GM03348 (cell line): ENCODE results near the gene RNF180.

ENCODE experiments used
- DNase-seq: peaks from one replicate; pipeline ENCODE4 v3.0.0; 2012; ENCODE audit warnings: low spot score

RNF180 gene

GRCh38 chr5:64165500-64166200 lies at the start of gene RNF180:
Gene RNF180 (plus strand): TSS chr5:64165843. CDS start chr5:64200808, 34,965 bp downstream.
- peak; percentile 62 for DNase-seq

DNA sequence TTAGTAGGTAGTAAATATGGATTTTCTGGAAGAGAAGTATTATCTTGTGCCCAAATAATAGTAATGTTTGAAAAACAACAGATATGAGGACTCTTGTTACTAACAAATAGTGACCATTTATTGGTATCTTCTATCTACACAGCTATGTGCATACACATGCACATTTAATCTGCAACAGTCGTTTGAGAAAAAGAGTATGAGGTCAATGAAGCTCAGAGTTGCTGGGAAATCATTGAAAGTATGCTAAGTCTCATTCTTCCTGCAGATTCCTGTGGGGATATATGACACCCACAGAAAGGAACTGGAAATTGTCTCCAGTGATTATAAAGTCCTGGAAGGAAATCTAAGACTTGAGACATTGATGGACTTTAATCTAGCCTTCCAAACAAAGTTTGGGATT lies 40.1 kb upstream of the RNF180 start:
- no peak for DNase-seq

DNA sequence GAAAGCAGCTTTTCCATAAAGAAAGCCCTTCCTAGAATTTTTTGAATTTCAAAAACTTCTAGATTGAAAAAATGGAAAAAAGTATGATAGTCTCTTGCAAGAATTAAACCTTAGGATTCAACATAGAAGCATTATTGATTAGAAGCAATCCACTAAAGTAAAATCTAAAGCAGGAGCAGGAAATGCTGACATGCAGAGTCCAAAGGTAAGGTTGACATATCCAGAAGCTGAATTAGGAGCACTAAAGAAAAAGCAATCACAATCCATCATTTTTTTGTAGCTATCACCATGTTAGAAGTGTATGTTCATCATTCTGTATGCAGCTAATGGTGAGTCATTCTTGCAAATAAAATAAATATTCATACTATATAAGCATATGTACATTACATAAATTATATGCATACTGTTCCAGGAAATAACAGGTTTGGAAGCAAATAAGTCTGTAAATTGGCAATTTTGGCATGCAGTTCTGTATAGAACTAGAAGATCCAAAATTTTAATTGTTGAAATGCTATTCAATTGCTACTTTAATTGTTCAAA lies 39.4 kb upstream of the RNF180 start:
- DNase-seq = no peak

- DNase-seq = no peak
These were observed 25.6 kb upstream of the RNF180 start for GRCh38 chr5:64140018-64140417.

DNA sequence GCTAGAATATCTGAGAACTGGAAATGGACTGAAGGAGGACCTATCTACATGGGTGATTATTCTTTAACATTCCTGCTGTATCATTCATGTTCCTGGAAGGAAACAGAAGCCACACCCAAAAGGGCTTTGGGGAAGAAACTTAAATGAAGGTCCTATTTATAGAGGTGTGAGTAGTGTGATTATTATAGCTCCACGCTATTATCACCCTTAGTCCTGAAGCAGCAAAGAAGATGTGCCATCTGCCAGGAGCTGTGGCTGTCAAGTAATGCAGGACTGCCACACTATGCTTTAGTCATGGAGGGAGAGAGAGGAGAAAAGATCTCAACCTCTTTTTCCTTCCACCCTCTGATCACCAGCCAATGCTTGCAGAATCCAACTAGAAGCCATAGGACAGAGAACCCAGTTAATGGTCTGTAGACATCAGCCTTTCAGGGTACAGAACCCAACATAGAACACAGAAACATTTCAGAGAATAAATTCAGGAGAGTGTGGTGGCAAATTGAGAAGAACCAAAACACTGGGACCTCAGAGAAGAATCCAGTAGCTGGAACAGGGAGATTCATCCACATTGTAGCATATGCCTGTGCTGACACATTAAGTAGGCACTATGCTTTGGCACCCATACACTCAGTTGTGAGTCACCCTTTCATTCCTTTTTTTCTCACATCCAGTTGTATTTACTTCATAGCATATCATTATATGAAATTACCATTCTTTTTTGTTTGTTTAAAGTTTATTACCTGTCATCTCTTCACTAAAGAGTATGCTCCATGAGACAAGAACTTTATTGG lies 21.0 kb upstream of the RNF180 start:
- DNase-seq = peak; percentile 48

GRCh38 chr5:64145216-64145895 lies 20.3 kb upstream of the RNF180 start:
- no peak for DNase-seq

DNA sequence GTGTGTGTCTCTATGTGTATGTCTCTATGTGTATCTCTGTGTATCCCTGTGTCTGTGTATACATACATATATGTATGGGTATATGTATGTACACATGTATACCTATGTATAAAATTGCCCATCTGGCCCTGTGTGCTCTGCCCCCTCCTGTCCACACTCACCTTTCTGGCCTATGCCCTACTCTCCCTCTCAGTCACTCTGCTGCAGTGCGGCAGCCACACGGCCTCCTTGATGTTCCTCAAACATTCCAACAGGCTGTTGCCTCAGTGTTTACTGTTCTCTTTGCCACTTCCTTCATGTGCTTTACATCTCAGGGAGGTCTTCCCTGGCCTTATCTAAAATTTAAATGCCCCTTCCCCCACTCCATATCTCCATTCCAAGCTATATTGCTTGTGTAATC lies 18.3 kb upstream of the RNF180 start:
- no peak for DNase-seq

- DNase-seq = peak; percentile 77
These were observed 17.7 kb upstream of the RNF180 start for GRCh38 chr5:64147849-64148441.

DNA sequence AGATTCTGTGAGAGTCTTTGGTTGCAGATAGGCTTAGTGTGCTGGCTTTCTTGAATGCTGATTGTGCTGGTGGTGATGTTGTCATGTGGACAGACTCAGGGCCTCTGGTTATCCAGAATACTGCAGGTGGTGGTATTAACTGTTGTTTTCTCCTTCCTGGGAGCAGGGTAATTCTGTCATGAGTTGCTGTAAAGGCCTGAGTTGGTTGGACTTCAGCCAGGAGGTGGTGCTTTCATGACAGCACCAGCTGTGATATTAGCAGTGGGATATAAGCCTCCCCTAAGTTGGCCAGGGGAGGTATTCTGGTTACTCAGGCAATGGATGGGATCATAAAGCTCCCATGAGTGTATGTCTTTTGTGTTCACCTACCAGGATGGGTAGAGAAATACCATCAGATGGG lies 16.4 kb upstream of the RNF180 start:
- DNase-seq = no peak

DNA sequence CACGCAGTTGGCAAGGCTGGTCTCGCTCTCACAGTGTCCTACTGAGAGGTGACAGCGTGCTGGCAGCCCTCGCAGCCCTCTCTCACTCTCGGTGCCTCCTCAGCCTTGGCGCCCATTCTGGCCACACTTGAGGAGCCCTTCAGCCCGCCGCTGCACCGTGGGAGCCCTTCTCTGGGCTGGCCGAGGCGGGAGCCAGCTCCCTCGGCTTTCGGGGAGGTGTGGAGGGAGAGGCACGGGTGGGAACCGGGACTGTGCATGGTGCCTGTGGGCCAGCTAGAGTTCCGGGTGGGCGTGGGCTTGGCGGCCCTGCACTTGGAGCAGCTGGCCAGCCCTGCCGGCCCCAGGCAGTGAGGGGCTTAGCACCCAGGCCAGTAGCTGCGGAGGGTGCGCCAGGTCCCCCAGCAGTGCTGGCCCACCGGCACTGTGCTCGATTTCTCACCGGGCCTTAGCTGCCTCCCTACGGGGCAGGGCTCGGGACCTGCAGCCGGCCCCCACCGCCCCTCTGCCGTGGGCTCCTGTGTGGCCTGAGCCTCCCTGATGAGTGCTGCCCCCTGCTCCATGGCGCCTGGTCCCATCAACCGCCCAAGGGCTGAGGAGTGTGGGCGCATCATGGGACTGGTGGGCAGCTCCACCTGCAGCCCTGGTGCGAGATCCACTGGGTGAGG lies 15.7 kb upstream of the RNF180 start:
- DNase-seq = no peak

- no peak for DNase-seq
These were observed 9.4 kb upstream of the RNF180 start for GRCh38 chr5:64156261-64156660.

GRCh38 chr5:64158827-64159226 lies 6.8 kb upstream of the RNF180 start:
- no peak for DNase-seq

DNA sequence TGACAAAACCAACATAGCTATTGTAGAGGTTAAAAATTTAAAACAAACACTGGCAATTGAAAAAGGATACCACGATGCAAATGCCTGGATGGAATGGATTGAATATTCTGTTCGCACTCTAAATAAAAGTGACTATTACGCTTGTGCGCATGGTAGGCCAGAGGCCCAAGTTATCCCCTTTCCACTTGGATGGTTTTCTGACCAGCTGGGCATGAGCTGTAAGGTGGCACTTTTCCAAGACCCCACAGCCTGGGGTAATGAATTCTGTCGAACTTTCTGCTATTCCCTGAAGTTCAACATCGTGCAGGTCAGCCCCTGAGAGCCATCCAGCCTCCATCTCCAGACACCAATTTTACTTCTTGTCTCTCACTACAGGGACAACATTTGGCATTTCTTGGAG lies 5.4 kb upstream of the RNF180 start:
- DNase-seq = no peak

DNA sequence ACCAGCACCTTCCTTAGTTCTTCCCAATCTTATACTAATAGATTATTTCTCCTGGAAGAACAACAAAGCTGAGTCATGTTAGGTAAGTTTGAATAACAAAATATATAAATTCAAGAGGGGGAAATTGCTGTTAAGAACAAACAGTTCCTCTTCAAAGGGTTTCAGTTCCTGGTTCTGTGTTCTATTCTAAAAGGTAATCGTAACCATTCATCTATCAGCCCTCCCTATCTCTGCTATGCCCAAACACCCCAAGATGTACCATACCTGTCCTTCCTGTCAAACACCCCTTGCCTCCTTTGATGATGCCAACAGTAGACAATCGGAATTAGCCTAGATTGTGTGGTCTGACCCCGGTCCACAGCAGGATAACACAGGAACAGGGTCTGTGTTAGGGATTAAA lies 4.2 kb upstream of the RNF180 start:
- DNase-seq = no peak

DNA sequence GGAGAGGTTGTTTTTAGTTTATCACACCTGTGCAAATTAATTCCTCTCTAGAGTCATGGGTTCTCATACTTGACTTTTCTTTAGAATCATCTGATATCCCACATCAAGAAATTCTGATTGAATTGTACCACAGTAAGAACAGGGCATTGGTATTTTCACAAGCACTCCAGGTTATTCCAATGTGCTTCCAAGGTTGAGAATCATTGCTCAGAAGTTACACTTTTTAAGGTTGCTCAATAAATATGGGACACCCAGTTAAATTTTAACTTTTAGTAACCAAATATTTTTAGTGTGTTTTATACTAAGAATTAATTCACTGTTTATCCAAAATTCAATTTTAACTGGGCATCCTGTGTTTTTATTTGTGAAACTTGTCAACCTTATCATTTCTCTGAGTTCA lies 2.5 kb upstream of the RNF180 start:
- DNase-seq = no peak

GRCh38 chr5:64163746-64164145 lies 1.9 kb upstream of the RNF180 start:
- DNase-seq = no peak

DNA sequence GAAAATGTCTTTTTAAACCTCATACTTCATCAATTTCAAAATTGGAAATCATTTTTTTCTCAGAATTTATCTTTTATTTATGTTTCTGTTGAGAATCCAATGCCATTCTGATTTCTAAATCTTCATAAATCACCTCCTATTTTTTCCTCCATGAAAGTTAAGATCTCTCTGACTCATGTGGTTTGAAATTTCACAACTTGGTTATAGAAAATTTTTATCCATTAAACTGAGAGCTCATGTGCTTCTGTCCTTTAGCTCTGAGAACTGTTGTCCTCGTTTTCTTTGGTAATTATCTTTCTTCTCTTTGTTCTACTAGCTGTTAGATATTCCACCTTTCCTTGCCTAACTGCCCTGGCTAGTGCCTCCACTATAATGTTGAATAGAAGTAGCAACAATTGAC lies 1.5 kb upstream of the RNF180 start:
- peak; percentile 10 for DNase-seq

DNA sequence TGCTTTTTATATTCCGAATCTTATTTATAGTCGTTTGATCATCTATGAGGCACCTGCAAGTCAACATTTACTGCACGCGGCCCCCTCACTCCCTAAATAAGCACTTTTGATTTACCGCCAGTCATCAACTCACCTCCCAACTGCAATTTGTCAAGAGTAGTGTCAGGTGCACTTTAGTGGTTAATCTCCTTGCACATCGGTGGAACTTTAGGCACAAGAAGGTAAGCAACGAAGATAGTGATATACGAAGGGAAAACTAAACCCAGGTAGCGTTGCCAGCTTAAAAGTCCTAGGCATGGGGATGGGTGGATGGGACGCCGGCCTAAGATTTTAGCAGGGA lies 513 bp upstream of the RNF180 start:
- DNase-seq = no peak

- DNase-seq = no peak
These were observed 737 bp downstream of the RNF180 start for GRCh38 chr5:64166201-64166959.

- DNase-seq = no peak
These were observed 10.7 kb downstream of the RNF180 start for GRCh38 chr5:64176301-64176700.

DNA sequence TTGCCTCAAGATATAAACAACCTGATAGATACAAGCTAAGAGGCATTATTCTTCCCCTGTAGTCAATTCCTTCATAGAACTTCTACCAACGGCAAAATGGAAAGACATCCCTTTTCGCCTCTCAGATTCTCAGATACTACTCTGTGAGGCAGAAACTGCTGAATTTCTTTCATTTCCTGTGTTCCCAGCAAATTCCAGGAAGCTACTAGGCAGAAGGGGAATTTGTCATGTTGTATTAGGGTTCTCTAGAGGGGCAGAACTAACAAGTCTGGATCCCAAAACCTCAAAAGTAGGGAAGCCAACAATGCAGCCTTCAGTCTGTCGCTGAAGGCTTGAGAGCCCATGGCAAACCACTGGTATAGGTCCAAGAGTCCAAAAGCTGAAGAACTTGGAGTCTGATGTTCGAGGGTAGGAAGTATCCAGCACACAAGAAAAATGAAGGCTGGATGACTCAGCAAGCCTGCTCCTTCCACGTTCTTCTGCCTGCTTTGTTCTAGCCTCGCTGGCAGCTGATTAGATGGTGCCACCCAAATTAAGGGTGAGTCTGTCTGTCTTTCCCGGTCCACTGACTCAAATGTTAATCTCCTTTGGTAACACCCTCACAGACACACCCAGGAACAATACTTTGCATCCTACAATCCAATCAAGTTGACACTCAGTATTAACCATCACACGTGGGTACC lies 15.2 kb downstream of the RNF180 start:
- DNase-seq = no peak
